ENCODE data around the gene TM4SF20.
A peak's percentile ranks its signal among the peaks of the same experiment; 100 is the strongest.

The TM4SF20 gene

GRCh38 chr2:227420087-227421052, 41.3 kb upstream of the TM4SF20 start:
- H3K4me3 ChIP-seq (replicated peaks; ENCODE audit: insufficient read depth, low read length), result no peak overlapping the region
- no peak for DNase-seq (ENCODE audit: low read depth in 1 of 2, low spot score in 1 of 2)
- H3K27me3 ChIP-seq (ENCODE audit: insufficient read depth, poor library complexity, severe bottlenecking), result no peaks in the 10 kb centered on the region
- TF ChIP-seq SPI1 (IDR thresholded peaks at IDR 0.05; ENCODE audit: borderline replicate concordance, low read depth), result no peak
- TF ChIP-seq REST (IDR thresholded peaks at IDR 0.05; ENCODE audit: insufficient replicate concordance, low read depth), result no peak
- no peak for TF ChIP-seq POLR2AphosphoS5 (IDR thresholded peaks at IDR 0.05; ENCODE audit: low read depth)
- no peak for TF ChIP-seq CTCF (IDR thresholded peaks at IDR 0.05; ENCODE audit: insufficient read depth, low read length)
- TF ChIP-seq GABPA (IDR thresholded peaks at IDR 0.05; ENCODE audit: low read depth), result no peak
- H3K27ac ChIP-seq (replicated peaks), result no peak overlapping the region

GRCh38 chr2:227416701-227417100, 37.6 kb upstream of the TM4SF20 start:
- TF ChIP-seq GABPA (IDR thresholded peaks at IDR 0.05; ENCODE audit: low read depth) (no peak), REST (IDR thresholded peaks at IDR 0.05; ENCODE audit: insufficient replicate concordance, low read depth) (no peak), CTCF (IDR thresholded peaks at IDR 0.05; ENCODE audit: insufficient read depth, low read length) (no peak), POLR2AphosphoS5 (IDR thresholded peaks at IDR 0.05; ENCODE audit: low read depth) (no peak), SPI1 (IDR thresholded peaks at IDR 0.05; ENCODE audit: borderline replicate concordance, low read depth) (no peak)
- no peaks in the 10 kb centered on the region for H3K27me3 ChIP-seq (ENCODE audit: insufficient read depth, poor library complexity, severe bottlenecking)
- DNase-seq (ENCODE audit: low read depth in 1 of 2, low spot score in 1 of 2), result no peak
- no peak overlapping the region for H3K4me3 ChIP-seq (replicated peaks; ENCODE audit: insufficient read depth, low read length)
- no peak overlapping the region for H3K27ac ChIP-seq (replicated peaks)

- no peaks in the 10 kb centered on the region for H3K27me3 ChIP-seq (ENCODE audit: insufficient read depth, poor library complexity, severe bottlenecking)
- DNase-seq (ENCODE audit: low read depth in 1 of 2, low spot score in 1 of 2), result peak; percentile 61 to 81
- TF ChIP-seq POLR2AphosphoS5 (IDR thresholded peaks at IDR 0.05; ENCODE audit: low read depth), result peak; percentile 78
- TF ChIP-seq SPI1 (IDR thresholded peaks at IDR 0.05; ENCODE audit: borderline replicate concordance, low read depth), result no peak
- TF ChIP-seq GABPA (IDR thresholded peaks at IDR 0.05; ENCODE audit: low read depth), result peak; percentile 59; the same call in 1 of the 2 replicates
- no peak overlapping the region for H3K4me3 ChIP-seq (replicated peaks; ENCODE audit: insufficient read depth, low read length)
- peak overlapping the region; percentile 49 for H3K27ac ChIP-seq (replicated peaks)
Observed at GRCh38 chr2:227415538-227416424, 36.7 kb upstream of the TM4SF20 start.

GRCh38 chr2:227414846-227415245, 35.7 kb upstream of the TM4SF20 start:
- TF ChIP-seq CTCF (IDR thresholded peaks at IDR 0.05; ENCODE audit: insufficient read depth, low read length) (no peak), SPI1 (IDR thresholded peaks at IDR 0.05; ENCODE audit: borderline replicate concordance, low read depth) (no peak), POLR2AphosphoS5 (IDR thresholded peaks at IDR 0.05; ENCODE audit: low read depth) (no peak), GABPA (IDR thresholded peaks at IDR 0.05; ENCODE audit: low read depth) (no peak), REST (IDR thresholded peaks at IDR 0.05; ENCODE audit: insufficient replicate concordance, low read depth) (no peak)
- Histone ChIP-seq H3K27me3 (ENCODE audit: insufficient read depth, poor library complexity, severe bottlenecking) (no peaks in the 10 kb centered on the region), H3K4me3 (replicated peaks; ENCODE audit: insufficient read depth, low read length) (no peak overlapping the region), H3K27ac (replicated peaks) (no peak overlapping the region)
- no peak for DNase-seq (ENCODE audit: low read depth in 1 of 2, low spot score in 1 of 2)
